HepG2 (cell line): ENCODE results near the gene FBXL7. TPM values are rescaled to one million over a fixed set of nuclear protein-coding genes. Genes with fewer than 3 reads are reported as not detected.

Source experiments
- ATAC-seq: fragments of 200-7000 bp; cut with Tn5 transposase; 3 replicates; pipeline ENCODE4 v1.9.1; 2020; ENCODE audit warnings: mild to moderate bottlenecking, moderate library complexity
- BruUV-seq: library from RNA; stranded (reverse); fragments of 400-500 nt; replicated peaks from 2 replicates; lab custom pipeline; 2021; lab: Mats Ljungman, UMichigan
- CTCF ChIA-PET: fragments of 300-600 bp; formaldehyde crosslinking; extraction: SDS; loops from one replicate; lab custom pipeline; 2021; ENCODE audit warnings: low total read pairs, inconsistent platforms, low intra/inter-chr PET ratio; lab: Yijun Ruan, JAX
- POLR2A ChIA-PET: fragments of 350-600 bp; sonication (Branson Sonifier 250); formaldehyde crosslinking; loops from one replicate; lab custom pipeline; 2020; ENCODE audit warnings: antibody characterized with exemption, inconsistent platforms; lab: Yijun Ruan, JAX
- DNase-seq: peaks from one replicate; pipeline ENCODE4 v3.0.0-alpha.2; 2015; ENCODE audit warnings: low spot score
- FAIRE-seq: peaks from 3 replicates; lab custom pipeline; 2011; peaks lifted over from hg19 to GRCh38; lab: Jason Lieb, UNC
- H2AFZ ChIP-seq: one replicate; pipeline ENCODE4 v1.6.1; 2011; ENCODE audit warnings: low read length, inconsistent platforms
- H3K27ac ChIP-seq: fragments of 300-600 bp; 3 replicates; pipeline ENCODE4 v1.8.0; 2011; ENCODE audit warnings: mixed run types, mild to moderate bottlenecking, mixed read lengths, low read length, inconsistent platforms; ENCODE audit not compliant: insufficient read depth; ENCODE audit errors: extremely low read length
- H3K27me3 ChIP-seq, 2 experiments: fragments of 200-600 bp in 1 of 2; 2 replicates in 1 of 2; 3 replicates in 1 of 2; pipeline versions ENCODE4 v1.6.0 to v1.8.0; 2011; ENCODE audit warnings: low read length in 2 of 2, mild to moderate bottlenecking in 2 of 2, moderate library complexity in 2 of 2, inconsistent platforms in 1 of 2; ENCODE audit not compliant: insufficient read depth in 2 of 2, control insufficient read depth in 1 of 2
- H3K36me3 ChIP-seq, 2 experiments: fragments of 200-600 bp in 1 of 2; replicated peaks in 1 of 2; 2 replicates in 1 of 2; 3 replicates in 1 of 2; pipeline versions ENCODE4 v1.5.1 to v1.8.0; 2011; ENCODE audit warnings: low read length in 2 of 2, inconsistent platforms in 1 of 2; ENCODE audit not compliant: insufficient read depth in 2 of 2, control insufficient read depth in 1 of 2
- H3K4me1 ChIP-seq: 2 replicates; pipeline ENCODE4 v1.5.1; 2012; ENCODE audit warnings: low read length, inconsistent platforms; ENCODE audit not compliant: insufficient read depth
- H3K4me2 ChIP-seq: 2 replicates; pipeline ENCODE4 v1.6.0; 2011; ENCODE audit warnings: low read depth, low read length, inconsistent platforms
- H3K4me3 ChIP-seq, 3 experiments: fragments of 200-600 bp in 1 of 3; sonication (generic), shearing (Covaris generic) in 1 of 3; replicated peaks in 1 of 3; 2 replicates each; pipeline ENCODE4 v1.5.1; 2011 to 2016; ENCODE audit warnings: low read length in 3 of 3, inconsistent platforms in 2 of 3, low read depth in 2 of 3, mild to moderate bottlenecking in 2 of 3, control low read depth in 1 of 3, mixed read lengths in 1 of 3; ENCODE audit not compliant: insufficient read depth in 1 of 3
- H3K79me2 ChIP-seq: one replicate; pipeline ENCODE4 v1.6.1; 2011; ENCODE audit warnings: low read length, inconsistent platforms; ENCODE audit not compliant: insufficient read depth
- H3K9ac ChIP-seq: 2 replicates; pipeline ENCODE4 v1.6.0; 2011; ENCODE audit warnings: mild to moderate bottlenecking, low read depth, low read length, inconsistent platforms; ENCODE audit not compliant: insufficient read depth
- H3K9me3 ChIP-seq: 2 replicates; pipeline ENCODE4 v1.5.1; 2012; ENCODE audit warnings: mild to moderate bottlenecking, low read length
- H4K20me1 ChIP-seq: 2 replicates; pipeline ENCODE4 v1.6.0; 2011; ENCODE audit warnings: inconsistent platforms, mild to moderate bottlenecking, low read length, moderate library complexity; ENCODE audit not compliant: insufficient read depth
- ATF6 ChIP-seq: sonication (generic); formaldehyde crosslinking; conservative IDR thresholded peaks from 2 replicates; pipeline ENCODE4 v1.4.0; 2020; ENCODE audit warnings: missing genetic modification reagents
- CENPT ChIP-seq: sonication (generic); formaldehyde crosslinking; IDR thresholded peaks from 2 replicates; pipeline ENCODE4 v1.8.0; 2022; ENCODE audit warnings: low read depth, mild to moderate bottlenecking, moderate library complexity, missing genetic modification reagents
- EEA1 ChIP-seq: sonication (generic); formaldehyde crosslinking; IDR thresholded peaks from 2 replicates; pipeline ENCODE4 v1.5.1; 2020; ENCODE audit warnings: mild to moderate bottlenecking, missing genetic modification reagents, borderline replicate concordance
- GTF2F1 ChIP-seq: fragments of 150-350 bp; IDR thresholded peaks from 2 replicates; pipeline ENCODE4 v1.6.1; 2014; ENCODE audit warnings: low read length
- NR2F1 ChIP-seq, 2 experiments: fragments of 450-650 bp in 1 of 2; formaldehyde crosslinking in 1 of 2; IDR thresholded peaks; 2 replicates each; pipeline versions ENCODE4 v1.5.0 to v1.6.1; 2016 to 2020; ENCODE audit warnings: mild to moderate bottlenecking in 1 of 2, missing compliant biosample characterization in 1 of 2, missing genetic modification reagents in 1 of 2, moderate library complexity in 1 of 2
- PITX1 ChIP-seq: sonication (generic); formaldehyde crosslinking; IDR thresholded peaks from 2 replicates; pipeline ENCODE4 v1.5.1; 2020; ENCODE audit warnings: mild to moderate bottlenecking, missing genetic modification reagents
- POLR2G ChIP-seq: fragments of 200-400 bp; formaldehyde crosslinking; IDR thresholded peaks from 2 replicates; pipeline ENCODE4 v1.6.1; 2018; ENCODE audit warnings: mild to moderate bottlenecking, low read depth, low read length, moderate library complexity
- U2AF1 ChIP-seq: fragments of 200-400 bp; formaldehyde crosslinking; optimal IDR thresholded peaks from 2 replicates; pipeline ENCODE3; 2017; ENCODE audit warnings: mild to moderate bottlenecking, low read depth, low read length
- ZNF124 ChIP-seq: sonication (generic); formaldehyde crosslinking; IDR thresholded peaks from 2 replicates; pipeline ENCODE4 v1.4.0; 2020; ENCODE audit warnings: missing genetic modification reagents
- ZNF362 ChIP-seq: sonication (generic); formaldehyde crosslinking; IDR thresholded peaks from 2 replicates; pipeline ENCODE4 v1.4.0; 2020; ENCODE audit warnings: missing genetic modification reagents, mild to moderate bottlenecking, borderline replicate concordance
- ZNF639 ChIP-seq: conservative IDR thresholded peaks from 2 replicates; pipeline ENCODE4 v1.6.1; 2018; ENCODE audit warnings: missing genetic modification reagents
- ZNF747 ChIP-seq: sonication (generic); formaldehyde crosslinking; IDR thresholded peaks from 2 replicates; pipeline ENCODE4 v1.8.1; 2023; ENCODE audit warnings: missing genetic modification reagents, mild to moderate bottlenecking, borderline replicate concordance
- WGBS: methylation state at CpG from one replicate; pipeline ENCODE4 v1.1.6; 2017; ENCODE audit warnings: low lambda C conversion rate; 5-methylcytosine and 5-hydroxymethylcytosine counted together
- in situ Hi-C: cut with HindIII; loops from 2 replicates; pipeline ENCODE4 v1.10.0; 2017; ENCODE audit warnings: low pct_unique_long_range_greater_than_20kb; ENCODE audit not compliant: extremely low pct_ligation_motif_present
- intact Hi-C: fragments of 100-400 bp; cut with micrococcal nuclease; formaldehyde crosslinking; loops from one replicate; pipeline ENCODE4 v1.10.0; 2022; ENCODE audit not compliant: unreplicated experiment
- polyA plus RNA-seq, 8 experiments: library from polyadenylated mRNA; depleted of rRNA in 3 of 8; stranded (reverse) in 7 of 8; unstranded in 1 of 8; fragments of >200 nt; fragmentation: Illumina TruSeq in 4 of 8; extraction: Trizol in 4 of 8; gene quantifications; 2 replicates each; pipeline versions ENCODE4 v1.2.1 to v1.2.3, GENCODE V29; 2011 to 2016; ENCODE audit warnings: low read depth in 4 of 8, missing spikeins in 1 of 8, mixed read lengths in 1 of 8; ENCODE audit not compliant: insufficient read depth in 1 of 8
- total RNA-seq, 5 experiments: library from RNA; depleted of rRNA; stranded (reverse); fragments of >200 nt; fragmentation: Illumina TruSeq; extraction: Trizol; gene quantifications; 2 replicates each; pipeline ENCODE4 v1.2.3, GENCODE V29; 2016; ENCODE audit warnings: low read depth in 1 of 5

The FBXL7 gene
- total and polyA plus RNA-seq, 2 of the 13 experiments (the other 11 are each of a cell fraction or from before 2014, with no cell fraction given), result 0.07 TPM; not detected in 1

- Histone ChIP-seq H3K9me3 (no peaks in the 10 kb centered on the region), H3K9ac (no peak overlapping the region), H3K27me3 (no peaks in the 10 kb centered on the region), H2AFZ (no peak overlapping the region), H3K4me1 (no peaks in the 10 kb centered on the region), H3K4me3 (no peak overlapping the region), H3K79me2 (no peaks in the 10 kb centered on the region), H4K20me1 (no peaks in the 10 kb centered on the region), H3K4me2 (no peak overlapping the region), H3K27ac (no peak overlapping the region), H3K36me3 (no peaks in the 10 kb centered on the region)
- ATAC-seq, result no peak
- POLR2A ChIA-PET, result no interaction called here
- 5% methylated on average over 2 of the region's 2 CpGs for WGBS
- CTCF ChIA-PET, result no interaction called here
- in situ Hi-C loops, result no loop called here
- intact Hi-C loops, result no loop called here
- BruUV-seq, result no TSS peak
- no peak for DNase-seq
- FAIRE-seq, result no peak
- TF ChIP-seq NR2F1 (CRISPR knock-in tag; IDR thresholded peaks at IDR 0.05) (no peak), GTF2F1 (no peak), ZNF362 (CRISPR knock-in tag) (no peak), POLR2G (no peak), ZNF124 (CRISPR knock-in tag) (no peak), CENPT (CRISPR knock-in tag) (no peak), ATF6 (CRISPR knock-in tag) (no peak), PITX1 (CRISPR knock-in tag) (no peak), ZNF747 (no peak), ZNF639 (no peak), U2AF1 (no peak), EEA1 (CRISPR knock-in tag) (no peak)
Measured at GRCh38 chr5:15627109-15627508, 127.1 kb downstream of the FBXL7 start.
